ENCODE data around the gene TPGS2. TPM values are rescaled to one million over a fixed set of nuclear protein-coding genes. Genes with fewer than 3 reads are reported as not detected.

The TPGS2 gene
- total RNA-seq, result 188 and 209 TPM in 2 replicates

GRCh38 chr18:36828630-36829361, at the start of gene TPGS2, which contains the start of gene KIAA1328:
Gene TPGS2 (minus strand): TSS chr18:36829002. CDS start chr18:36828767, 235 bp downstream.
Gene KIAA1328 (plus strand): TSS chr18:36829127. CDS start chr18:36829139, 12 bp downstream.

Other genes with a start within 250 kb of the TPGS2 start
- 7.2 and 7.5 TPM in 2 replicates for gene KIAA1328, start 125 bp upstream of the TPGS2 start, total RNA-seq